ENCODE data around the gene GLI1. TPM values are rescaled to one million over a fixed set of nuclear protein-coding genes. Genes with fewer than 3 reads are reported as not detected.
A peak's percentile ranks its signal among the peaks of the same experiment; 100 is the strongest.

GLI1 gene
- polyA plus RNA-seq, 1 of the 3 experiments (the other 2 are of a cell fraction), result 0.90 TPM

DNA sequence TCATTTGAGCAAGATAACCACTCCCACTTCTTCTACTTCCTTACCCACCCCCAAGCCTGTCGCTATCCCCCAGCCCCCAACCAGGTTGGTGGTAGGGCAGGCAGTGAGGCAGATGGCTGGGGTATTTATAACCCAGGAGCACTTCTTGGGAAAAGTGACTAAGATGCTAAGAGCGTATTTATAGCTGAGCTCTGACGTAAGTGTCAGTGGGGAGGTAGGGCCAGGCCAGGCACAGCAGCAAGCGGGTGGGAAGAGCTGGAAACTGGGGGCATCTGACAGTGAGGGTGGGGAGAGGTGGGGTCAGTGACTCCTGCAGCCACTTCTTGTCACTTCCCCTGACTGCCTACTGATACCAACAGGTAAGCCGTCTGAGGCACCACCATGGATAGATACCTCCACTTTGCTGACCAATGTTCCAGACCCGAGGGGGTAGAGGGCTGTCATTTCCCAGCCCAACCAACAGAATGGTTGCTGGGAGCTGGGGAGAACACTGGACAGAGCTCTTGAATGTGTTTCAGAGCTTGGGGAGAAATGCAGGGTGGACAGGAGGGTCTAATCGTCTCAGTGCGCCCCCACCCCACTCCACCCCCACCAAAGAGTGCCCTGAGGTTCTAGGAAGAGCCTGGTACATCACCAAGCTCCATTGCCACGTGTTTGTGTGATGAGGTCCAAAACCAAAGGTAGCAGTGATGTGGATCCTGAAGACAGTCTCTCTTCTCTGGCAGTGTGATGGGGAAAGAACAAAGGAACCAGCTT lies 7.2 kb upstream of the GLI1 start:
- H3K4me3 ChIP-seq (ENCODE audit: low read depth in 2 of 2, low read length in 1 of 2), result no peak overlapping the region
- no peaks in the 10 kb centered on the region for H3K36me3 ChIP-seq (replicated peaks in 1 of 2; ENCODE audit: control insufficient read depth in 1 of 2, insufficient read depth in 2 of 2, low read length in 1 of 2)
- no peaks in the 10 kb centered on the region for H3K27me3 ChIP-seq (ENCODE audit: insufficient read depth)
- no peak overlapping the region for H3K9ac ChIP-seq
- H3K4me2 ChIP-seq, result peak overlapping the region; percentile 3; the same call in 1 of the 2 replicates
- DNase-seq, result no peak
- H3K9me3 ChIP-seq, result no peaks in the 10 kb centered on the region
- H3K27ac ChIP-seq (ENCODE audit: low read depth in 2 of 2, low read length in 1 of 2), result peak overlapping the region in 1 of 2 experiments; percentile 34; a peak in 1 of 4 replicates
- TF ChIP-seq SMC3 (IDR thresholded peaks at IDR 0.05; ENCODE audit: low read depth, low read length), result no peak
- TF ChIP-seq MEF2A (IDR thresholded peaks at IDR 0.05; ENCODE audit: borderline replicate concordance, low read depth), result peak; percentile 31; the same call in 1 of the 2 replicates
- H2AFZ ChIP-seq (ENCODE audit: low read depth), result no peak overlapping the region
- peaks cover 6 to 16% of the 10 kb centered on the region in 2 experiments; a peak in 2 of 4 replicates for H3K4me1 ChIP-seq (ENCODE audit: control insufficient read depth in 1 of 2, insufficient read depth in 2 of 2, low read depth in 1 of 2, low read length in 1 of 2)
- WGBS (ENCODE audit: low lambda C conversion rate), result 37% methylated on average over 8 of the region's 9 CpGs
- POLR2A ChIA-PET, result interaction anchor here (1.3 kb wide), 1 partner anchor 144 kb away, joined by 3 read pairs; no protein-coding TSS in a partner anchor
- CTCF ChIA-PET, result interaction anchor here (0.6 to 13.7 kb wide), 52 partner anchors 8 to 426 kb away, joined by 3 to 391 read pairs (median 6); partner anchors contain the start of genes INHBC, SHMT2 and STAC3
- no peaks in the 10 kb centered on the region for H3F3A ChIP-seq (replicated peaks; ENCODE audit: insufficient read depth)
- no peaks in the 10 kb centered on the region for H3K79me2 ChIP-seq (ENCODE audit: insufficient read depth)
- H3K9me2 ChIP-seq, result no peaks in the 10 kb centered on the region
- H4K20me1 ChIP-seq (ENCODE audit: insufficient read depth), result no peaks in the 10 kb centered on the region

GRCh38 chr12:57452937-57453509 lies 6.6 kb upstream of the GLI1 start:
- Histone ChIP-seq H4K20me1 (ENCODE audit: insufficient read depth) (no peaks in the 10 kb centered on the region), H3K9ac (no peak overlapping the region)
- peak; percentile 81 for DNase-seq

More at GRCh38 chr12:57452937-57453509, 6.6 kb upstream of the GLI1 start:
- ChIA-PET CTCF (interaction anchor here (0.6 to 13.7 kb wide), 54 partner anchors 7 to 426 kb away, joined by 3 to 391 read pairs (median 6); partner anchors contain the start of genes ARHGAP9, INHBC, SHMT2 and STAC3), POLR2A (interaction anchor here (0.6 to 1.3 kb wide), 2 partner anchors 97 to 145 kb away, joined by 3 to 4 read pairs; no protein-coding TSS in a partner anchor)
- H3K9me2 ChIP-seq, result no peaks in the 10 kb centered on the region
- no peak overlapping the region for H3K27ac ChIP-seq (ENCODE audit: low read depth in 2 of 2, low read length in 1 of 2)
- no peaks in the 10 kb centered on the region for H3K79me2 ChIP-seq (ENCODE audit: insufficient read depth)
- no peaks in the 10 kb centered on the region for H3F3A ChIP-seq (replicated peaks; ENCODE audit: insufficient read depth)
- H3K9me3 ChIP-seq, result no peaks in the 10 kb centered on the region
- H3K4me1 ChIP-seq (ENCODE audit: control insufficient read depth in 1 of 2, insufficient read depth in 2 of 2, low read depth in 1 of 2, low read length in 1 of 2), result peaks cover 6 to 16% of the 10 kb centered on the region in 2 experiments; a peak in 2 of 4 replicates
- H3K4me2 ChIP-seq, result no peak overlapping the region
- H3K27me3 ChIP-seq (ENCODE audit: insufficient read depth), result no peaks in the 10 kb centered on the region
- 2% methylated on average over 6 of the region's 7 CpGs for WGBS (ENCODE audit: low lambda C conversion rate)
- peak; percentile 91 for TF ChIP-seq SMC3 (IDR thresholded peaks at IDR 0.05; ENCODE audit: low read depth, low read length)
- no peak for TF ChIP-seq TCF12 (IDR thresholded peaks at IDR 0.05)
- TF ChIP-seq RAD21 (IDR thresholded peaks at IDR 0.05; ENCODE audit: low read length), result peak; percentile 97
- TF ChIP-seq FOSL2 (IDR thresholded peaks at IDR 0.05; ENCODE audit: borderline replicate concordance, low read depth), result no peak
- peak; percentile 30 for TF ChIP-seq CHD2 (IDR thresholded peaks at IDR 0.05; ENCODE audit: low read length, partially characterized antibody)
- TF ChIP-seq, protein P1, sequence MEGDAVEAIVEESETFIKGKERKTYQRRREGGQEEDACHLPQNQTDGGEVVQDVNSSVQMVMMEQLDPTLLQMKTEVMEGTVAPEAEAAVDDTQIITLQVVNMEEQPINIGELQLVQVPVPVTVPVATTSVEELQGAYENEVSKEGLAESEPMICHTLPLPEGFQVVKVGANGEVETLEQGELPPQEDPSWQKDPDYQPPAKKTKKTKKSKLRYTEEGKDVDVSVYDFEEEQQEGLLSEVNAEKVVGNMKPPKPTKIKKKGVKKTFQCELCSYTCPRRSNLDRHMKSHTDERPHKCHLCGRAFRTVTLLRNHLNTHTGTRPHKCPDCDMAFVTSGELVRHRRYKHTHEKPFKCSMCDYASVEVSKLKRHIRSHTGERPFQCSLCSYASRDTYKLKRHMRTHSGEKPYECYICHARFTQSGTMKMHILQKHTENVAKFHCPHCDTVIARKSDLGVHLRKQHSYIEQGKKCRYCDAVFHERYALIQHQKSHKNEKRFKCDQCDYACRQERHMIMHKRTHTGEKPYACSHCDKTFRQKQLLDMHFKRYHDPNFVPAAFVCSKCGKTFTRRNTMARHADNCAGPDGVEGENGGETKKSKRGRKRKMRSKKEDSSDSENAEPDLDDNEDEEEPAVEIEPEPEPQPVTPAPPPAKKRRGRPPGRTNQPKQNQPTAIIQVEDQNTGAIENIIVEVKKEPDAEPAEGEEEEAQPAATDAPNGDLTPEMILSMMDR (IDR thresholded peaks at IDR 0.05), result peak; percentile 90
- no peak for TF ChIP-seq RXRA (IDR thresholded peaks at IDR 0.05; ENCODE audit: borderline replicate concordance, low read depth)
- TF ChIP-seq FOXJ3 (CRISPR knock-in tag; IDR thresholded peaks at IDR 0.05), result no peak
- no peak overlapping the region for H2AFZ ChIP-seq (ENCODE audit: low read depth)
- no peaks in the 10 kb centered on the region for H3K36me3 ChIP-seq (replicated peaks in 1 of 2; ENCODE audit: control insufficient read depth in 1 of 2, insufficient read depth in 2 of 2, low read length in 1 of 2)
- H3K4me3 ChIP-seq (ENCODE audit: low read depth in 2 of 2, low read length in 1 of 2), result no peak overlapping the region

Data from SK-N-SH (cell line).